Fibroblast of skin of back (primary cell): Measurements from ENCODE around the gene KCTD5.
A peak's percentile ranks its signal among the peaks of the same experiment; 100 is the strongest.

Source experiments
- DNase-seq: peaks from one replicate; pipeline ENCODE4 v3.0.0-alpha.2; 2013

KCTD5 gene

DNA sequence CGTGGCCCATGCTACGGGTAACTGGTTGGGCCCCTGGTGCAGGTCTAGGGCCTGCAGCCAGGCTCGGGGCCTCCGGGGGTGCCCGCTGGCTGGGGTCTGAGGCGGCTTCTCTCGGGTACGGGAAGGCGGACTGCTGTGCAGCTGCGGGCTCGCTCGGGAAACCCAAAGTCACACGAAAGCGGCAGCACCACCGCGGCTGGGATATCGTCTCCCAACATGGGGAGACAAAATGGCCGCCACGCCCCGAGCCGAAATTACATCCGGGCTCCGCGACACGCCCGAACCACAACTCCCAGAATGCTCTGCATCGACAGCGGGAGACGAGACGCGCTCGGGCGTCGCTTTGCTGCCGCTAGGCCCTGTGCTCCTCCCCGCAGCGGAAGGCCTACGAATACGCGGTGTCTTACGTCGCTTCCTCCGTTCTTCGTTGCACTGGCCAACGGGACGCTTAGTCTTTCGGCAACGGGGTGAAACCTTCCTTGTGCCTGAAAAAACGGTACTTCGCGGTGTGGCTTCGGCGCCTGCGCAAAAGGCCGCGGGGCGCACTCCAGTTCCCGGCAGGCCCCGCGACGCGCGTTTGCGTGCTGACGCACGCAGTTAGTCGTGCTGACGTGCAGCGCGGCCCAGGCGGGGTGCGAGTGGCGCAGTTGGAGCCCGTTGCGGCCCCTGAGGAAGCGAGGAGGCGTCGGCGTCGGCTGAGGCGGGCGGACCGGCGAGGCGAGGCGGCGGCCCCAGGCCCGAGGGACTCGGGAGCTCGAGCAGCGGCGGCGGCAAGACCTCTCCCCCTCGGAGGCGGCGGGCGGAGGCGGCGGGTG, 69.9 kb downstream of the KCTD5 start, which contains the start of gene SRRM2:
Gene SRRM2 (plus strand): TSS at position 604 of the 815 bp plus-strand sequence. CDS start 3,727 bp downstream, outside the sequence.
- DNase-seq: peak; percentile 96

DNA sequence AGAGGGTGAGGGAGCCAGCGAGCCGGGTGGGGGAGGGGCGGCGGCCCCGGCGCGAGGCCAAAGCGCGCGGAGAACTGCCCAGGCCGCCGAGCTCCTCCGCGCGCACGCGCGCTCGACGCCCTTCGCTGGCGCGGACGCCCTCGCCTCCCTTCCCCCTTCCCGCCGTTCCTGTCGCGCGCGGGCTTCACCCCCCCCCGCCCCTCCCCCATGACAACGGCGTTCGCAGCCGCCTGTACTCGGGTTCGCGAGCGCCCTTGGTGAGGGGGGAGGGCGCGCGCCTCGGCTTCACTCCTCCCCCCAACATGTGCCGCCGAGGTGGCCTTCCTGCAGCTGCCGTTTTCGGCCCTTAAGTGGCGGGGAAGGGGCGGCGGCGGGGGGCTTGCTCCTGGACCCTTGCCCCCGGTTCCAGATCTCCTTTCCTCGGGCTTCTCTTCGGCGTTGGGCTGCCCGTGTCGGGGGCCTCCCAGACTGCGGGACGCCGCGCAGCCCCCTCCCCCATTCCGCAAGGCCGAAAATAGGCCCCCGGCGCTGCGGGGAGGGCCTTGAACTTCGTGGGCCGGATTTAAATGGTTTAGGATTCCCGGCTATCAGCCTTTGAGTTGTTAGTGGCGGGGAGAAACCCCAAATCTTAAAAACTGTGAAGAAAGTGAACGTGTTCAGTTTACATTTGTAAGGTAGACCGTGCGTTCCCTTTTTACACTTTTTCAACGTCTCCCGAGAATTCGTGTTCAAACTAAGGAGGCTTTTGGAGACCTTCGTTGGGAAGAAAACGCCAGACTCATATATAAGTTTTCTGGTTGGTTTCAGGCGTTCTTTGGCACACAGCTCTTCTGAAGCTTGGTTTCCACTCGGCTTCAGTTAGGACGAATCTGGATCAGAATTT, 70.8 kb downstream of the KCTD5 start:
- DNase-seq: peak; percentile 80

- no peak for DNase-seq
Measured at GRCh38 chr16:2753733-2754020, 71.4 kb downstream of the KCTD5 start.

GRCh38 chr16:2755158-2755557, 72.8 kb downstream of the KCTD5 start:
- DNase-seq: no peak

- no peak for DNase-seq
Measured at GRCh38 chr16:2756288-2757015, 74.1 kb downstream of the KCTD5 start.

DNA sequence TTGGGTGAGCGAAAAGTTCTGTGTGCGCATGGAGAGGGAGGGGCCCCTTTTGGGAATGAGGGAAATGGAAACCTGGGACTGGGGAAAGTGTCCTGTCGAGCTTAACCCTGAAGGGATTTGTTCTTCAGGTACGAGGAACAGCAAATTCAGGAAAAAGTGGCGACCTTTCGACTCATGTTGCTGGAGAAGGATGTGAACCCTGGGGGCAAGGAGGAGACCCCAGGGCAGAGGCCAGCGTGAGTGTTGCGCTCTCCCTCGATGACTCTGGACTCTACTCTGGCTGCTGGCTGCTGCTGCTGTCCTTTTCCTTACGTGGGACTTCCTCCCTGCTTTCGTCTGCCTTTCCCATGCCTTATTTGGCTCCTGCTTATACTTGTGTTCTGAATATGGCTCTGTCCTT, 75.0 kb downstream of the KCTD5 start:
- DNase-seq: no peak
